HG03280 (cell line): ENCODE data around the gene PDHB.
A peak's percentile ranks its signal among the peaks of the same experiment; 100 is the strongest.
"Not testable (repeated sequence)": the region's sequence is repeated elsewhere in the genome, so short reads cannot be mapped to it uniquely, and the experiment has no call there.

Experiments
- ATAC-seq: cut with Tn5 transposase; IDR thresholded peaks from one replicate; pipeline ENCODE4 v1.9.1; 2021; ENCODE audit warnings: mild to moderate bottlenecking, moderate library complexity; ENCODE audit not compliant: unreplicated experiment

The PDHB gene

DNA sequence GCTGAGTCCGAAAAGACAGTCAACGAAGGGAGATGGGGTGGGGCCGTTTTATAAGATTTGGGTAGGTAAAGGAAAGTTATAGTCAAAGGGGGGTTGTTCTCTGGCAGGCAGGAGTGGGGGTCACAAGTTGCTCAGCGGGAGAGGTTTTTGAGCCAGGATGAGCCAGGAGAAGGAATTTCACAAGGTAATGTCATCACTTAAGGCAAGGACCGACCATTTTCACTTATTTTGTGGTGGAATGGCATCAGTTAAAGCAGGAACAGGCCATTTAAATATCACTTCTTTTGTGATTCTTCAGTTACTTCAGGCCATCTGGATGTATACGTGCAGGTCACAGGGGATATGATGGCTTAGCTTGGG, 7.3 kb upstream of the PDHB start:
- ATAC-seq, result not testable (repeated sequence)

DNA sequence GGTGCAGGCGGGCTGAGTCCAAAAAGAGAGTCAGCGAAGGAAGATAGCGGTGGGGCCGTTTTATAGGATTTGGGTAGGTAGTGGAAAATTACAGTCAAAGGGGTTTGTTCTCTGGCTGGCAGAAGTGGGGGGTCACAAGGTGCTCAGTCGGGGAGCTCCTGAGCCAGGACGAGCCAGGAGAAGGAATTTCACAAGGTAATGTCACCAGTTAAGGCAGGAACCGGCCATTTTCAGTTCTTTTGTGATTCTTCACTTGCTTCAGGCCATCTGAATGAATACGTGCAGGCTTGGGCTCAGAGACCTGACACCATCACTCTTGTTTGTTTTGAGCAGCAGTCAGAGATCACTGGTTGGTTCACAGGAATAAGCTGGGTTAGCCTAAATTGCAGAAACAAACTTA, 3.6 kb upstream of the PDHB start:
- not testable (repeated sequence) for ATAC-seq

DNA sequence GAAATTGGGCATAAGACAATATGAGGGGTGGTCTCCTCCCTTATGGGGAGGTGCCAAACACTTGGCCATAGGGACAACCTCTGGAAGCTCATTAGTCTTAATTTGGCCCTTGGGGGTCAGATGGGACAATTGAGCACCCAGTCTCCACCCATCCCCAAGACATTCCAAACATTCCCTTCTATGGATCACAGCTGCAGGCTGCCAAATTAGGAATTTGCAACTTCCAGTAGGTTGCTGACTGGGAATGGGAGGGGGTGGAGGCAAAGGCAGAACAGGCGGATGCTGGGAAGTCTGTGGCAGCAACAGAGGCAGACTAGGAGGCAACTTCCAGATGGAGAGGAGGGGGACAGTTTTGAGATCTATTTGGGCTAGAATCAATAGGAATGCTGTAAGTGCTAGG, 1.4 kb upstream of the PDHB start:
- no peak for ATAC-seq

- no peak for ATAC-seq
These were observed 879 bp upstream of the PDHB start for GRCh38 chr3:58434511-58434910.

DNA sequence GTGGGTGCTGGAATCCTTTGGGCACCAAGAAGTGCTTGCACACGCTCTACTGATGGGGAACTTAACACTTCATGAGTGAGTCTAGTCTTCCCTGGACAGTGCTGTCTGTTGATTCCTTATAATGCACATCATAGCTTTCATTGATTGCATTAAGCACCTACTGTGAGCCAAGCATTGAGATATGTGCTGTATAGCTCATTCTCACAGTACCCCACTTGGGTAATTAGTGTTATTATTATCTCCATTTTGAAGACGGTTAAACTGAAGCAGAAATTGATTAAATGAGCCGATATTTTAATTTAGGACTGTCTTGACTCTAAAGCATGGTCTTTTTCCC, 504 bp upstream of the PDHB start:
- no peak for ATAC-seq

- no peak for ATAC-seq
These were observed 727 bp downstream of the PDHB start for GRCh38 chr3:58432905-58433304.

GRCh38 chr3:58429657-58430056, 4.0 kb downstream of the PDHB start:
- peak; percentile 48 for ATAC-seq

DNA sequence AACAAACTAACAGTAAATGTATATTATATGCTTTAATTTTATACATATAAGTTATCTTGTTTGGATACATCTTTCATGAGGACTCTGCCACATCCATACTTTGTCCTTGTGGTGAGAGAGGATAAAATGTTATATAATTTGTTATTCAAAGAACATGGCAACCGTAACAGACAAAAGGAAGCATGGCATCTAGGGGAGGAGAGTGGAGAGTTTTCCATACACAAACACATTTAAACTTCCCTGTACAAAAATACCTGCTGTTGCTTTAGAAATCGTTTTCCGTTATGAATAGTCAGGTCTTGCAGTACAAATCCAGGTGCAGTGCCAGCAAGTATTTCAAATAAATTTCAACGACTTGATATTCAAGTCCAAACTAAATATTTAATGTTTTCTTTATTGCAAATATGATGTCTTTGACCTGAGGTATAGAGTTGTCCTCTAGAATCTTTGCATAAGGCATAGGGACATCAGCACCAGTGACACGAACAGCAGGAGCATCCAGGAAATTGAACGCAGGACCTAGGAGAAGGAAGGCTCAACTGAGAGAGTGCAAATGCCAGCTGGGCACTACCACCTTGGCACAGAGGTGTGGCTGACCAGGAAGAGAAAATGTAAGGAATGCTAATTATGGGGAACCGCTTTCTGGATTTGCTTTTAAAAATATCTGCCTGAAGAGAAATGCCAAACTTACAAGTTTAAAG, 5.8 kb downstream of the PDHB start:
- ATAC-seq, result no peak

GRCh38 chr3:58425782-58426181, 7.8 kb downstream of the PDHB start:
- no peak for ATAC-seq

DNA sequence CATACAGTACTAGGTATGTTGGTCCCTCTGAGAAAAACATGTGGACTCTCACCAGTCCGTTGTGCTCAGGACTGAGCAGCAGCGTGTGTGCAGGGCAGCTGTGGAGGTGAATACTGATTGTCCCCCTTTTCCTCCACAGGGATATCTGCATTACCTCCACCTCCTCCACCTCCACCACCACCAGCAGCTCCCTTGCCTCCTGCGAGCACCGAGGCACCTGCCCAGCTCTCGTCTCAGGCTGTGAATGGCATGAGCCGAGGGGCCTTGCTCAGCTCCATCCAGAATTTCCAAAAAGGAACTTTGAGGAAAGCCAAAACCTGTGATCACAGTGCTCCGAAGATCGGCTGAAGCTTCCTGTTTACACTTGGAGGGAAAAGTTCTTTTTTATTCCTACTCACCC, 9.0 kb downstream of the PDHB start:
- no peak for ATAC-seq

GRCh38 chr3:58422756-58423325, 10.8 kb downstream of the PDHB start:
- ATAC-seq, result no peak

GRCh38 chr3:58421004-58421403, 12.6 kb downstream of the PDHB start:
- ATAC-seq, result no peak

- peak; percentile 65 for ATAC-seq
These were observed 13.7 kb downstream of the PDHB start for GRCh38 chr3:58419780-58420507.

DNA sequence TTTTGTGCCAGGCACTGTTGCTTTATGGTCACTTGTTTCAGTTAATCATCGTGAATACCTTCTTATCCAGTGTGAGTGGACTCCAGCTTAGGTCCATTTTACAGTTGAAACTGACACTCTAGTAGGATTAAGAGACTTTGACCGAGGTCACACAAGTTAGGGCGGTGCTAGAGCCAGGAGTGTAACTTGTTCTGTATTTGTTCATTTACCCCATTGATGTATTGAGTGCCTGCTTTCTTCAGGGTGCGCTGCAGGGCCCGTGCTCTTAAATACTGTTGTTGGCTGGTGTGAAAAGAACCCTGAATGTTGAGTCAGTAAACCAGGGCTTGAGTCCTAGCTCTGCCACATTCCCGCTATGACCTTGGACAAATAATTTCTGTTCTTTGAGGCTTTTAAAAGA, 15.4 kb downstream of the PDHB start:
- no peak for ATAC-seq

DNA sequence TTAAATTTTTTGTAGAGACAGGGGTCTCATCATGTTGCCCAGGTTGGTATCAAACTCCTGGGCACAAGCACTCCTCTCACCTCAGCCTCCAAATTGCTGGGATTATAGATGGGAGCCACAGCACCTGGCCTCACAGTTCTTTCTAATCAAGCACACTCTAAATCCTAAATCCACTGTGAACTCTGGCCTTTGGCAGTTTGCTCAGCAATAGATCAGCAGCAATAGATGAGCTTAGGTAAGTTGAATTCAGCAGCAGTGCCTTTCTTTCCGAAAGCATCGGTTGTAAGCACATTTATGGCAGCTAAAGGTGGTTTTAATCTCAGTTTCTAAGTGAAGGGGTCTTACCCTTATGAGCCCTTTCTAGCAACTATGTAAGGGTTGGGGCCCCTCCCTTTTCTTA, 16.6 kb downstream of the PDHB start:
- no peak for ATAC-seq

DNA sequence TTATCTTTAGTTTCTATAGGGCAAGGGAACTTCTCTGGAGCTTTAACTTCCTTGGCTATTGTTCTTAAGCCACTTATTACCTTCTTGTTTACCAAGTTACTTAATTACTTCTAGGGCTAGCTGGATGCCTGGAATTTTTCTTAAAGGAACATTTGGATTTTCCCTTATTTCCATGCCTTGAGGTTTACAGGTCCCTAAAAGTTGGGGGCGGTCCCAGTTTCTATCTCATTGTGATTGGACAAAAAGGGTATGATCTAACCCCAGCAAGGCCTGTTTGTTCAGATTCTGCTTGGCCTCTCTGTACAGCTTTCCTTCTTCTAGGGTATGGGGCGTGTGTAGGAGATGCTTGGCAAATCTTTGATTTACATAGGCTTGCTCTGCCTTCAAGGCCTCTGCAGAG, 17.4 kb downstream of the PDHB start:
- ATAC-seq, result no peak

DNA sequence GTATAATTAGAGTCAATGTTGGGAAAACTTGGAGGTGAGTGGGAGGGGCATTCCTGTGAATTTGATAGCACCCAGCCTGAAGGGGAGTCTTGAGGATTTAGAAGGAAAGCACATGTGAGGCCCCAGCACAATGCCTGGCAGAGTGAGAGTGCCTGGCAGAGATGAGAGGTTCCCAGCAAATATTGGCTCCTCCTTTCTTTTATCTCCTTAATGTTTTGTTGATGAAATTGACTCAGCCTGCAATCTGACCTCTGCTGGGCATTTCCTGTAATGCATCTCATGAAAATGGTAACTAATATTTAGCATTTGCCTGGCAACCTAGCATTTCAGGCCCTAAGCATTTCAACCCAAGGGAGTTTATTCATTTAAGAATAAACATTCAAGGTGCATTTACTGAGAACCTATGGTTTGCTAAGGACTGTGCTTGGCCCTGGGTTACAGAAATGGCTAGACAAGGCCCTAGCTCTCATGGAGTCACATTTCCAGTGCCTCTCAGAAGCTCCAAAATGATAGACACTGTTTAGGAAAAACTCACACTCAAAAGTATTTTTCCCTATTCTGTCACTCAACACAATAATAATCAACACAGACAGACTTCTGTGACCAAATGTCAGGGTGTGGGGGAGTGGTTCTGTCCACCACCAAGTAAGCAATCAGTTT, 19.0 kb downstream of the PDHB start:
- no peak for ATAC-seq

GRCh38 chr3:58411851-58412830, 21.5 kb downstream of the PDHB start:
- no peak for ATAC-seq

DNA sequence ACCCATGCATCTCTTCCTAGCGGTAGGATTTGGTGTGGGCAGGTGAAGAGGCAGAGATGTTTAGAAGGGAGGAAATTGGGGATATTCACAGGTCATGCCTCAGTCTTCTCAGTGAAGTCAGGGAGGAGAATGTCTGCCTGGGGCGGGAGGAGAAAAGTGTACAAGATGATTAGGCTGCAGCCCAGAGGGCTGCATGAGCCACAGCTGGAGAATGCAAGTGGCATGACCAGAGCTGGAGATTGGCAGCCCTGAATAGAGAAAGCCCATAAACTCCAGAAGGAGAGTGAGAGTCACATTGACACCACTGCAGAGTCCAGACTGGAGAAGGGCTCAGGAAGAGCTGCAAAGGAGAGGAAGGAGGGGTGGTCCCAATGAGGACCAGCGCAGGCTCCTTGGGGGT, 22.6 kb downstream of the PDHB start:
- ATAC-seq, result no peak

DNA sequence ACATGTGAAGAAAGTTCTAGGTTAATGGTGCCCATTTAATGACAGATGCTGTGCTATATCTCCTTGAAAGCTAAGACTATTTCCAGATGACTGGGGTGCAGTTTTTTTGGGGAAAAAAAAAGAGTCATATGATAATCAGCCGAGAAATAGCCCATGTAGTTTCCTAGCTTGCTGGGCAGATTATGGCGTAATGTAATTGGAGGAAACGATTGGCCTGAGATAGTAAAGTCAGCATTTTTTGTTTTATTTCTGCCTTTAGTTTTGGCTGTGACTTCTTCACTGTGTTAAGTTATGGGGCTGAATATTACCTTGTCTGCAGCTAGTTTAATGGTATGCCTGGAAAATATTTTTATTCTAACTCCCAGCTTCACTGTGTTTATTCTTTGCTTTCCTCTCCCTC, 24.0 kb downstream of the PDHB start:
- ATAC-seq, result no peak

GRCh38 chr3:58408906-58409305, 24.7 kb downstream of the PDHB start:
- ATAC-seq, result no peak
